Measurements from ENCODE around the gene MGAT4A.
"Not testable (repeated sequence)": the region's sequence is repeated elsewhere in the genome, so short reads cannot be mapped to it uniquely, and the experiment has no call there.

Gene MGAT4A

DNA sequence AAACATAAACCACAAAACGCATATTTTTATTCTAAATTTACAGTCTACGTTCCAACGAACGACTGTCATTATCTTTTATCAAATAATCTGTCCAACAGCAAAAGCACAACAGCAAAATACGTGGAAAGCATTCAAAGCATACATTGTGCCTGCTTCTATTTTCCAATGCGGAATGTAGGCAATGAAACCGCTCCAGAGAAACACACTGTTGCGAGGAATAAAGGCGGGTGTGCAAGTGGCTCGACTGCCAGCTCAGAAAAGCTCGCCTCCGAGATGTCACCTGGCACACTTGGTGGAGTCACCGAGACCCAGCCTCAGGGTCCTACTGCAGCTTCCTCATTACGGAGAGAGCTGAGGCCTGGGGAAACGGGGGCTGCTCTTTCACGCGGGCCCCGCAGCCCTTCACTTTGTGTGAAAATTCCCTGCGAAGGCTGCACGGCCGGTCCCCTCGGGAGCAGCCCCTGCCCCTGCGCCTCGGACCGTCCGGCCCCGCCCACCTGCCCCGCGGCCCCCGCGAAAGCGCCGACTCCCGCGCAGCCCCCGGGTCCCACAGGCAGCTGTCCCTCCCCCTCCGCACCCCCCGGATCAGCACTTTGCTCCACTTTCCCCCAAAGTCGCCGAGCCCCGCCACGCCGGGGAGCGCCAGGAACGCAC lies 752 bp downstream of the MGAT4A start:
- peak; percentile 79 for DNase-seq (ENCODE audit: low spot score)

DNA sequence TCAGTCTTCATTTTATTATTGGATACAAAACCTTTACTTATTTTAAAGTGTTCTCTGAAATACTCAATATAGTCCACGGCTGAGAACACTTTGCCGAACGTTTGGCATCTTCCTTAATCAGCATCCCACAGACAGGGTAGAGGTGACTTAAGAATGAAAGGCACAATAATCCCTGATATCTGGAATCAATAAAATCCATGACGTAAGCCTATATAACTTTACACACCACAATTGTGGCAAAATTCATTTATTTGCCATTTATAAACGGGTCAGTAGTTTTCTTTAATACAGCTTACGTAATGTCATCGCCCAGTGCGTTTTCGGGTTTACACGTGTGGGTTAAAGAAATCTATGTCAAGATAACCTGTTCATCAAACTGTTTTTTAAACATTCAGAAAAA lies 1.3 kb downstream of the MGAT4A start:
- DNase-seq (ENCODE audit: low spot score) = peak; percentile 38

DNA sequence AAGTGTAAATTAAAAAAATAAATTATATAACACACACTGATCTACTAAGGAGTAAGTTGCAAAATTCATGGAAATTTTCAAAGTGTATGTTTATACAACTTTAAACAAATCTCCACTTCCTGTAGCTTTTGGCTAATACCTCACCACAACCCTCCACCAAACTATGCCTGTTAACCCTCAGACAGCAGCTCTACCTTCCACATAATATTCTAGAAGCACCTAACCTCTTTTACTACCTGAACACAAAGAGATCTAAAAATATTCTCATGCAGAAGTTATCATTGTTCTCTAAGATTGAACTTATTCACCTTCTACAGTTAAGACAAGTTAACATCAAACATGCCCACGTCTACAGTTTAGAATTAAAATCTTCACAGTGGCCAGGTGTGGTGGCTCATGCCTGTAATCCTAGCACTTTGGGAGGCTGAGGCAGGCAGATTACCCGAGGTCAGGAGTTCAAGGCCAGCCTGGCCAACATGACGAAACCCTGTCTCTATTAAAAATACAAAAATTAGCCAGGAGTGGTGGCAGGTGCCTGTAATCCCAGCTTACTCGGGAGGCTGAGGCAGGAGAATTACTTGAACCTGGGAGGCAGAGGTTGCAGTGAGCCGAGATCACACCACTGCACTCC lies 2.7 kb downstream of the MGAT4A start:
- not testable (repeated sequence) for DNase-seq (ENCODE audit: low spot score)

DNA sequence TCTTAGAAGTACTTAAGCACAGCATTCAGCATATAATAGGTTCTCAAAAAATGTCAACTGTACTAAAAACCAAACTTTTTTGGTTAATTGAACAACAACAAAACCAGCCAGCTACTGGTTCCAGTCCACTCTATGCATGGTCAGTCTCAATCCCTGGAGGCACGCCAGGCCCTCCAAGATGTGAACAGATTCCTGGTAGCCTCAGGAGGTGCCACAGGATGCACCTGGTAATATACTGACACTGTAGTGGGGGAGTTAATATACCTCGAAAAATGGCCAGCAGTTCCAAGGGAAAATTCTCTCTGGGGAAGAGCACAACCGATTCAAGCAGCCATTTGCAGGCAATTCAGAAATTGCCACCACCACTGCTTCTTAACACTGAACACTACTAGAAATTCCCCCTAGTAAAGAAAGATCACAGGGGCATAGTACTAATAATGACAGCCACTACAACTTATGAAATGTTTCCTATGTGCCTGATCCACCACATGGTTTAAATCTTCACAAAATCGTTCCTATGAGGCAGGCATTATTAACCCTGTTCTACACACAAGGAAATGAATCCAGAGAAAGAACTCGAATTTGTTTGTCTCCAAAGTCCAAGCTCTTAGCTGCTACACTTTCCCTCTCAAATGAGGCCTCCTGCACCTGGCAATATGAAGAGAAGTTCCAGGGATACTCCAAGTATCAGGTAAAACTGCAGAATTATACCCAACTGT lies 3.4 kb downstream of the MGAT4A start:
- peak; percentile 81 for DNase-seq (ENCODE audit: low spot score)

DNA sequence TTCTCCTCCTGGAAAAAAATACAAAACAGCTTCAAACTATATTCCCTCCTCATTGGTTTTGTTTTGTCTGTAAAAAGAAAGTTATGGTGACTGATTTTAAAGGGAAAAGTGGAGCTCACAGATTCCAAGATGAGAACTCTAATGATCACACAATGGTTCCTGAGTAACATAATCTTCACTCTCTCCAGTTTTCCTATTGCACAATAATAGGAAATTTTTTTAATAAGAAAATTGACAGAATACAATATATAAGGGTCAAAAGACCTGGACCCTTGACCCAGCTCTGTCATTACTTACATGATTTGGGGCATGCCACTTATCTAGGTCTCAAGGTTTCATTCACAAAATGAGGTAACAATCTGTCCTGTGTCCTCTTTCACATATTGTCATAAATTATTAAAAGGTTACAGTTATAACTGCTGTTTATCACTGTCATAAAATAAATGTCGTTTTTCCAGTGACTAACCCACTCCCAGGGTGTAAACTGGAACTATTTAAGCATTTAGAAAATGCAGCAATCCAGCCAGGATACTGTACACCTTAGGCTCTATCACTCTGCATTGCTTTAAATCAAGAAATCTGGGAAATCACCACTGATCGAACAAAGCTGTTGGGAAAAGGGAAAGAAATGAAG lies 4.1 kb downstream of the MGAT4A start:
- no peak for DNase-seq (ENCODE audit: low spot score)

DNA sequence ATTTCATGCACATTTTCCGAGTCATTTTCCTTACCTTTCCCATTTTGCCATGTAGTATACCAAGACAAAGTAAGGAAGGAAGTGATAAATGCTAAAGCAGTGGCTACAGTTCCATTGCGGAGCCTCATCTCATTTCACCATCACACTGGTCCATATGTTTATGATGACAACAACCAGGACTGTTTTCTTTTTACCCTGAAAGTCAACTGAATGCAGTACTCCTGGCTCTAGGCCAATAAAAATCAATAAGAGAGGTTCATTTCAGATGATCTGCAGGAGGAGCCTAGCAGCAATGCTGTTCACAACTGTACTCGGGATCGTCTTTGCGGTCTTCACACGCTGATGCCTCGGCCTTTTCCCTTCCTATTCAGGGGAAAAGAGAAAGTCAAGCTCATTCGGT lies 4.7 kb downstream of the MGAT4A start:
- DNase-seq (ENCODE audit: low spot score) = no peak

DNA sequence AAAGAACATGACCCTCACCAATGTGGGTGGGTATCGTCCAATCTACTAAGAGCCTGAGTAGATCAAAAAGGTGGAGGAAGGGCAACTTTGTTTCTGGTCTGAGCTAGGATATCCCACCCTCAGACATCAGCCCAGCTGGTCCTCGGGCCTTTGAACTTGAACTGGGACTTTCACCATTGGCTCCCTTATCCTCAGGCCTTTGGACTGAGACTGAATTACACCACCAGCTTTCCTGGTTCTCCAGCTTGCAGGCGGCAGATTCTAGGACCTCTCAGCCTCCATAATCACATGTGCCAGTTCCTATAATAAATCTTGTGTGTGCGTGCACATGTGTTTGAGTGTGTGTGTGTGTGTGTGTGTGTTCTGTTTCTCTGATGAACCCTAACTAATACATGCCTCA lies 10.6 kb downstream of the MGAT4A start:
- no peak for DNase-seq (ENCODE audit: low spot score)

DNA sequence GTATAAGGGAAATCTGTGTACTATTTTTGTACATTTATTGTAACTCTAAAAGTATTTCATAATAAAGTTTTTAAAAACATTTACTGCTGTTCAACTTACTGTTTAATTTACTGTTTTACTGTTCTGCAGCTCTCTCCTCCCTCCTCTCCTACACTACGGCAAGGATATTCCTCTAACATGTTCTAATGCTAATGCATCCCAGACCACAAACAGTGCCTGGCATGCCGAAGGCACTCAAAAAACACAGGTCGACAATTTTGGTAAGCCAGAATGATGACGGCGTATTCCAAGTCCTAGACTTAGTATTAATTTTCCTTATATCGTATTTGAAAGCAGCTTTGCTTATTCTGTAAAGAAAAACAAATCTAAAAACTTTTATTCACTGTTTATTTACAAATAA lies 13.3 kb downstream of the MGAT4A start:
- DNase-seq (ENCODE audit: low spot score) = no peak

DNA sequence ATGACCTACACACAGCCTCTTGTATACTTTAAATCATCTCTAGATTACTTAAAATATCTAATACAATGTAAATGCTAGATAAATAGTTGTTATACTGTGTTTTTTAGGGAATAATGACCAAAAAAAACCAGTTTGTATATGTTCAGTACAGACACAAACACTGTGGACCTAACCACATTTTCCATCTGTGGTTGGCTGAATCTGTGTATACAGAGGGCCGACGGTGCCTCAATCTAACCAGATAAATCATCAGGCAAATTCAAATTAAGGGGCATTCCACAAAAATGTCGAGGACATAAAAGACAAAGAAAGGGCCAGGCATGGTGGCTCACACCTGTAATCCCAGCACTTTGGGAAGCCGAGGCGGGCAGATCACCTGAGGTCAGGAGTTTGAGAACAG lies 14.1 kb downstream of the MGAT4A start:
- no peak for DNase-seq (ENCODE audit: low spot score)

DNA sequence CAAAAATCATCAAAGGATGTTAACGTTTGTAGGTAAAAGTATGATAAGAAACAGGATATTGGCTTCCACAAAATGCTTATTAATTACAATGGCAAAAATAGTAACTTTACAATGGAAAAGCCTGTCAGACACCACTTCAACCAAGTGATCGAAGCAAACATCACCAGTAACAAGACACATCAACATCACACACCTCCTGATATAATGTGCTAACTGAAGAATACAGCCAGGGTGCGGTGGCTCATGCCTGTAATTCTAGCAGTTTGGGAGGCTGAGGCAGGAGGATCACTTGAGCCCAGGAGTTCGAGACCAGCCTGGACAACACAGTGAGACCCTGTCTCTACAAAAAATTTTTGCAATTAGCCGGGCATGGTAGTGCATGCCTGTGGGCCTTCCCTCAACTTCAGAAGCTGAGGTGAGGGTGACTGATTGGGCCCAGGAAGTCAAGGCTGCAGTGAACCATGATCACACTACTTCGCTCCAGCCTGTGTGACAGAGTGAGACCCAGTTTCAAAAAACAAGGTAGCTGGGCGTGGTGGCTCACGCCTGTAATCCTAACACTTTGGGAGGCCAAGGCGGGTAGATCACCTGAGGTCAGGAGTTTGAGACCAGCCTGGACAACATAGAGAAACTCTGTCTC lies 15.0 kb downstream of the MGAT4A start:
- DNase-seq (ENCODE audit: low spot score) = no peak

DNA sequence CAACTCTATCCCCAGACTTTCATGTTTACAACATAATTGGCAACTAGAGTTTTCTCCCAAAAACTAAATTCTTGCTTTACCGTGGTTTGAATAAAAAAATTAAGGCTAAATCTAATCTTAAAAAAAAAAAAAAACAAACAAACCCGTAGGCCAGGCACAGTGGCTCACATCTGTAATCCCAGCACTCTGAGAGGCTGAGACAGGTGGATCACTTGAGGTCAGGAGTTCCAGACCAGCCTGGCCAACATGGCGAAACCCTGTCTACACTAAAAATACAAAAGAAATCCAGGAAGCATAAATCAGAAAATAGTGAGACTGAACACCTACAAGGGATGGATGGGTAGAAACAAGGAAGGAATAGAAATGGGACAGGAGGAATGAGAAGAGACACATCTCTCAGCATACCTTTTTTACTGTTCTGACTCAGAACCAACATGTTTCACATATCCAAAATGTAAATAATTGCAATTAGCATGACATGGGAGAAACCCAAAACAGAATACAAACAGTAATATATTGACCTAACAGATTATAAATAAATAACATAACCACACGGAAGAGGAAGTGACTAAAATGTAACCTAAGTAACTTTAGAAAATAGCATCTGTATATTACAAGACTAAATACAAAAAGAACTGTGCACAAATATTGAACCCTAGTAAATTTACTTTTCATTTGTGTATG lies 17.5 kb downstream of the MGAT4A start:
- no peak for DNase-seq (ENCODE audit: low spot score)

DNA sequence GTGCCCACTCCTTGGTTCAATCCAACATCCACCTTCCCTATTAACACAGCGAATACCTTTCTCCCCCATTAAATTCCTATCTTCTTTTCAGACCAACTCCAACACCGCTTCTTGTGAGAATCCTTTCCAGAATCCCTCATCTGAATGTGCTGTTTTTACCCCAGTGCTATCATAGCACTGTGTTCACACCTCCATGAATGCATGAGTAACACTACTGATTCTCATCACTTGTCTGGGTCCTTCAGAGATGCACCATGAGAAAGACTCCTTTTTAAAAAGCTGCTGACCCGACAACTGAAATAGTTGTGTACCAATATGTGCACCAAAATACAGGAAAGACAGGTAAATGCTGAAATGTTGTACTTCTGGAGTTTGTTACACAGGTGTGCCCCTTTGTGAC lies 18.8 kb downstream of the MGAT4A start:
- DNase-seq (ENCODE audit: low spot score) = no peak

DNA sequence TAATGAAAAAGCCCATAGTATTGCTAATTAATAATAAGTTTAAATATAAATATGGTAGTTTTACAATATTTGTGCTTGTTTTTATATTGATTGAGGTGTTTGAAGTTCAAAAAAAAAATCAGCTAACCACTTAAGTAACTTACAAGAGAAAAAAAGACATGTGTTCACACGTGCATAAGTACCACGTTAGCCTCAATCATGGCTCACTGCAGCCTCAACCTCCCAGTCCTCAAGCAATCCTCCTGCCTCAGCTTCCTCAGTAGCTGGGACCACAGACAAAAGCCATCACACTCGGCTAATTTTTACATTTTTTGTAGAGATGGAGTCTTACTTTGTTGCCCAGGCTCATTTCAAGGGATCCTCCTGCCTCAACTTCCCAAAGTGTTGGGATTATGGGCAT lies 19.4 kb downstream of the MGAT4A start:
- no peak for DNase-seq (ENCODE audit: low spot score)

DNA sequence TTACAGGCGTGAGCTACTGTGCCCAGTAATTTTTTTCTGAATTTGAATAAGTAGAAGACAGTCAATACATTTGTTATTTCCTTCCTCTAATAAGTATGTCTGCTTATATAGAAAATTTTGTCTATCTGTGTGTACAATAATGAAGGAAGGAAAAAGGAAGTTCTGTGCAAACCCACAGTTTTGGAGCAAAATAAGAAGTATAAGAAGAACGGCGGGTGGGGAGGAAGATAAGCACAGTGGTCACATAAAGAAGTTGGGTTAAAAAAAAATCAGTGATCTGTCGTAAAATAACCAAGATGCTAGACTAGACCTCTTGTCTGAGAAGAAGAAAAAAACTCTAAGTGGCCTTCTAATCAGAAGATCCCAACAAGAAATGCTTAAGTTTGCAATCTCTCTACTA lies 20.2 kb downstream of the MGAT4A start:
- no peak for DNase-seq (ENCODE audit: low spot score)

DNA sequence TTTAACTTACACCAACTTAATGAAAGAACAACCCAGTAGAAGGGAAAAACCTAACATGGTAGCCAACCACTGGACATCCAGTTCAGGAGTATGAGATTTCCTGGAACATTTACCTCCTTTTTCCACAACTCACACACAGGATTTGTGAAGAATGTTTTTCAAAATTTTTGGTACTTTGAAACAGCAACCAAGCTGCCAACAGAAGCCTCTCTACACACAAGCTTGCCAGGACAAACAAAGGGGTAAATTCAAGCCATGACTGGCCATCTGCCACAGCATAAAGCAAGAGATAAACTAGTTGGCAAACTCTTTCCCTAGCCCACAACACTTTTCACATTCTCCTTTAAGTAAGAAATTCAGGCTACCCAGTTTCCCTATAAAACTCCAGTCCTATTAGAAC lies 21.4 kb downstream of the MGAT4A start:
- no peak for DNase-seq (ENCODE audit: low spot score)

DNA sequence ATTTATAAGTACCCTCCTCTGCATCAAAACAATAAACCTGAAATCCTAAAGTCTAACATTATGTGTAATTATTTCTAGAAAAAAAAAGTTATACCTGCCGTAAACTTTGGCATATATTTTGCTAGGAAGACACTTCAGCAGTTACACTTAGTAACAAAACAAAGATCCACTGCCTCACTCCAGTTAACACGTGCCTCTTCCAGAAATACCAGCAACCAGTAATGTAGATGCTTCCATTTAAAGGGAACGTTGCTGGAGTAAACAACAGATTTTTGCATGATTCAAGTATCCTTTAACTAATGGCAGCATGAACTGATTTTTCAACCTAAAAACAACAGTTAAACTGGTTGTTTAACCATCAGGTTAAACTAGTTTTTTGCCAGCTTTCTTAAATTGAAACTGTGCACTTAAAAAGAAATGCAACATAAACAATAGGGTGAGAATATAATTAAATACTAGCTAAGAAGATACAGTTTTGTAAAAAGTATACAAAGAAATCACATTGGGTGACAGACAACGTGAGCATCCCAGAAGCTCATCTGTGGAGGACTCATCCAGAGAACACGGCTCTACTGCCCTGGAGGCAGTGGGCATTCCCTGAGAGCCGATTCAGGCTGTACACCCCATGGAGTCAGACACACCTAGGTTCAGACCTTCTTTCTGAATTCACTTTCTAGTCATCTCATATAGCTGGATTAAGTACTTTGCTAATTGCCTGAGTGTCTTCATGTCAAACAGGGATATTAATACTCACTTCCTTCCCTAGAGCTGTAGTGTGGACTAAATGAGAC lies 22.3 kb downstream of the MGAT4A start:
- DNase-seq (ENCODE audit: low spot score) = no peak

DNA sequence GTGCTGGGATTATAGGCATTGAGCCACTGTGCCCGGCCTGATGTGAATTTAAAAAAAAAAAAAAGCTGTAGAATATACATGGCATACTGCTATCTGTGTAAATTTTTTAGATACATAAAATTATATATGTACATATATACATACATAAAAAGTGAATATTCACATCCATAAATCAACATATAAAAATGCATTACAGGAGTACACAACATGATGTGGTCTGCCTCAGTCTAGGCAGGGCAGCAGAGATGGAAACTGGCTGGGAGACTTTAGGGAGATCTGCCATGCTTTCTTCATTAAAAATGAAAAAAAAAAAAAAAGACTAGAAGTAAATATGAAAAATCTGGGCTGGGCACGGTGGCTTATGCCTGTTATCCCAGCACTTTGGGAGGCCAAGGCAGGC lies 24.3 kb downstream of the MGAT4A start:
- DNase-seq (ENCODE audit: low spot score) = no peak

DNA sequence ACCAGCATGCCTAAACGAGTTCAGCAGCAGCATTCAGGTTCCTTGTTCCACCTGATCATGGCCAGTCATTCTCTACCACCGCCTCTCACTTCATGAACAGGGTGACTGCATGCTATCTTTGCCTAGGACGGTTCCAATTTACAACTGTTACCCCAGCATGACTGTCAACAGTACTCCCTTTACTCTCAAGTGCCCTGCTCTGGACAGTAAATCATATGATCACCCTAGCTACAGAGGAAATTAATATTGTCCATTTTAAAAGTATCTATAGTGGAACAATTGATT lies 25.7 kb downstream of the MGAT4A start:
- no peak for DNase-seq (ENCODE audit: low spot score)

DNA sequence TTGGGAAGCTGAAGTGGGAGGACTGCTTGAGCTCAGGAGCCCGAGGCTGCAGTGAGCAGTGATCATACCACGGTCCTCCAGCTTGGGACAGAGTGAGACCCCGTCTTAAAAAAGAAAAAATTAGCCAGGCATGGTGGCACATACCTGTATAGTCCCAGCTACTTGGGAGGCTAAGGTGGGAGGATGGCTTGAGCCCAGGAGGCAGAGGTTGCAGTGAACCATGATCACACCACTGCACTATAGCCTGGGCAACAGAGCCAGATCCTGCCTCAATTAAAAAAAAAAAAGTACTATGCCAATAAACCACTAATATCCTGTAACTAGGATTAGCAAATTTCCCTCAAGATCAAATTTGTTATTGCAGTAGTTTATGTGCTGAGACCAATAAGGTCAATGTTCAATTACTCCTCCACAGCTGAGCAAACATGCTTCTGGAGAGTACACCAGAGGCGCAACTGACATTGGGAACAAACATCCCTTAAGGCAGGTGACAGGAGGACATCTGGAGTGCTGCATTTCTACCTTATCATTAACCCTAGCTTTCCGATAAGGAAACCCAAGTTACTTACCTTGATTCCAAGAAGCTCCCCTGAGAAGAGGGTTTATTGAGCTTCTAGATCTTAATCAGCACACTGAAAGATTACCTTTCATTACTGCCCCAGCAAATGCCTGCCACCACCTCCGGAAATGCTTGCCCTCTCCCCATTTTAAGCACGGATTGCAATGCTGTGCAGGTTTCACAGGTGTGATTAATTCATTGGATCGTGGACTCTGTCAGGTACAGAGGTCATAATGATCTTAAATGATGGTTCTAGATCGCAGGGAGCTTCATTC lies 26.2 kb downstream of the MGAT4A start:
- no peak for DNase-seq (ENCODE audit: low spot score)

DNA sequence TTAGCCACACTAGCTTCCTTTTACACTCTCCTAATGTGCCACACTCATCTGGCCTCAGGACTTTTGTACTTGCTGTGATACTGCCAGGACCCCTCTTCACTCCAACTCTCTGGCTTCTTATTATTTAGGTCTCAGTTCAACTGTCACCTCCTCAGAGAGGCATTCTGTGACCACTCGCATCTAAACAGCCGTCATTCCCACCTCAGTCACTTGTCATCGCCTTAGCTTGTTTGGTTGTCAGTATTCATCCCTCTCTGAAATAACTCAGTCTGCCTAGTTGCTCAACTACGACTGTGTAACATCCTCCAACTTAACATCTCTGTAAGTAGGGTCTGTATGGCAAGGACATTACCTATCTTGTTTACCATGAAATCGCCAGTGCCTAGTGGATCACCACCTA lies 27.2 kb downstream of the MGAT4A start:
- no peak for DNase-seq (ENCODE audit: low spot score)
